Measurements from ENCODE around the gene TBXAS1. TPM values are rescaled to one million over a fixed set of nuclear protein-coding genes. Genes with fewer than 3 reads are reported as not detected.

The TBXAS1 gene
- total RNA-seq, 1 experiment from 2014 or later: 2.3 TPM

DNA sequence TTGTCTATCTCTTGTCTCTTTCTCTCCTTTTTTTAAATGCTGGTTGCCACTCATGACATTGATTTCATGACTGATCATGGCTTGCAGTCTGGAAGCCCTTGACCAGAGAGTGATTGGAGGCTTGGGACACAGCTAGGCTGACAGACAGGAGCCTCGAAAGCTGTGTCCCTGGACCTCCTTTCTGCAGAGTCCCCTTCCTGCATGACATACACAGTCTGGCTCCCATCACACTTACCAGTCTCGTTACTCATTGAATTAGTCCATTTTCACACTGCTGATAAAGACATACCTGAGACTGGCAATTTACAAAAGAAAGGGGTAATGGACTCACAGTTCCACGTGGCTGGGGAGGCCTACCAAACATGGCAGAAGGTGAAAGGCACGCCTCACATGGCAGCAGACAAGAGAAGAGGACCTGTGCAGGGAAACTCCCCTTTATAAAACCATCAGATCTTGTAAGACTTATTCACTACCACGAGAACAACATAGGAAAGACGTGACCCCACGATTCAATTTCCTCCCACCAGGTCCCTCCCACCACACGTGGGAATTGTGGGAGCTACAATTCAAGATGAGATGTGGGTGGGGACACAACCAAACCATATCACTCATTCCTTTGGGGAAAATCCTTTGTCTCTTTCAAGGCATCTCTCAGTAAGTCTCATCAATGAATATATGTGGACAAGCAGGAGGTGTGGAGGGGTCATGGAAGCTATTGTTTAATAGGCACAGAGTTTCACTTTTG is 102.3 kb downstream of the TBXAS1 start (continued):
- TF ChIP-seq TCF7 (CRISPR knock-in tag; IDR thresholded peaks at IDR 0.05; ENCODE audit: low read depth) (no peak), SMAD3 (CRISPR knock-in tag; IDR thresholded peaks at IDR 0.05; ENCODE audit: borderline replicate concordance) (no peak), ESRRA (CRISPR knock-in tag; IDR thresholded peaks at IDR 0.05; ENCODE audit: borderline replicate concordance) (no peak)
- TF ChIP-seq, protein P1, sequence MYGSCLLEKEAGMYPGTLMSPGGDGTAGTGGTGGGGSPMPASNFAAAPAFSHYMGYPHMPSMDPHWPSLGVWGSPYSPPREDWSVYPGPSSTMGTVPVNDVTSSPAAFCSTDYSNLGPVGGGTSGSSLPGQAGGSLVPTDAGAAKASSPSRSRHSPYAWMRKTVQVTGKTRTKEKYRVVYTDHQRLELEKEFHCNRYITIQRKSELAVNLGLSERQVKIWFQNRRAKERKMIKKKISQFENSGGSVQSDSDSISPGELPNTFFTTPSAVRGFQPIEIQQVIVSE (CRISPR knock-in tag; IDR thresholded peaks at IDR 0.05; ENCODE audit: borderline replicate concordance): no peak

DNA sequence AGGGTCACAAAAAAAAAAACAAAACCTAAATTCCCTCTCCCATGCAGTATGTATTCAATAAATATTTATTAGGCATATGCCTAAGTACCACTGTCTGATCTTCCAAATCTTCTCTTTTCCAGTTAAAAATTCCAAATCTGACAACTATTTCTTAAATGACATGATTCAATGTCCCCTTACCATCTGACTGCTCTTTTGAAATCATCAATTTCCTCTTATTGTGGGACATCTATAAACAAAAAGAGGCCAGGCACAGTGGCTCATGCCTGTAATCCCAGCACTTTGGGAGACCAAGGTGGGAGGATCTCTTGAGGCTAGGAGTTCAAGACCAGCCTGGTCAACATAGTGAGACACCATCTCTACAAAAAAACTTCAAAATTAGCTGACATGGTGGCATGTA is 103.5 kb downstream of the TBXAS1 start:
- Mint-ChIP-seq H3K27ac (no peak overlapping the region), H3K27me3 (ENCODE audit: low read depth) (no peaks in the 10 kb centered on the region), H3K9me3 (no peaks in the 10 kb centered on the region), H3K4me3 (no peak overlapping the region), H3K4me1 (peaks cover 11% of the 10 kb centered on the region), H3K36me3 (no peaks in the 10 kb centered on the region)
- POLR2A ChIA-PET: no interaction called here
- CTCF ChIA-PET: no interaction called here
- TF ChIP-seq ZNF671 (CRISPR knock-in tag; IDR thresholded peaks at IDR 0.05): no peak
- no peak for TF ChIP-seq SP1 (CRISPR knock-in tag; conservative IDR thresholded peaks at IDR 0.05)
- no peak for TF ChIP-seq JUN (CRISPR knock-in tag; IDR thresholded peaks at IDR 0.05)
- no peak for TF ChIP-seq ZNF416 (CRISPR knock-in tag; IDR thresholded peaks at IDR 0.05)
- TF ChIP-seq, protein P2, sequence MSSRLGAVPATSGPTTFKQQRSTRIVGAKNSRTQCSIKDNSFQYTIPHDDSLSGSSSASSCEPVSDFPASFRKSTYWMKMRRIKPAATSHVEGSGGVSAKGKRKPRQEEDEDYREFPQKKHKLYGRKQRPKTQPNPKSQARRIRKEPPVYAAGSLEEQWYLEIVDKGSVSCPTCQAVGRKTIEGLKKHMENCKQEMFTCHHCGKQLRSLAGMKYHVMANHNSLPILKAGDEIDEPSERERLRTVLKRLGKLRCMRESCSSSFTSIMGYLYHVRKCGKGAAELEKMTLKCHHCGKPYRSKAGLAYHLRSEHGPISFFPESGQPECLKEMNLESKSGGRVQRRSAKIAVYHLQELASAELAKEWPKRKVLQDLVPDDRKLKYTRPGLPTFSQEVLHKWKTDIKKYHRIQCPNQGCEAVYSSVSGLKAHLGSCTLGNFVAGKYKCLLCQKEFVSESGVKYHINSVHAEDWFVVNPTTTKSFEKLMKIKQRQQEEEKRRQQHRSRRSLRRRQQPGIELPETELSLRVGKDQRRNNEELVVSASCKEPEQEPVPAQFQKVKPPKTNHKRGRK (CRISPR knock-in tag; IDR thresholded peaks at IDR 0.05; ENCODE audit: borderline replicate concordance): no peak
- ATAC-seq: no peak
- DNase-seq (ENCODE audit: low spot score): no peak

GRCh38 chr7:139936760-139937310 is 107.8 kb downstream of the TBXAS1 start:
- Mint-ChIP-seq H3K27me3 (ENCODE audit: low read depth) (no peaks in the 10 kb centered on the region; the same call in 1 of the 2 replicates), H3K9me3 (no peaks in the 10 kb centered on the region), H3K4me3 (no peak overlapping the region), H3K27ac (no peak overlapping the region), H3K4me1 (peaks cover 29% of the 10 kb centered on the region), H3K36me3 (no peaks in the 10 kb centered on the region)
- POLR2A ChIA-PET: no interaction called here
- CTCF ChIA-PET: interaction anchor here (0.8 to 1.5 kb wide), 4 partner anchors 35 to 316 kb away, joined by 3 to 5 read pairs (median 4); no protein-coding TSS in a partner anchor
- DNase-seq (ENCODE audit: low spot score): no peak
- TF ChIP-seq ZNF263 (CRISPR knock-in tag; IDR thresholded peaks at IDR 0.05; ENCODE audit: low read depth) (no peak), ZNF396 (CRISPR knock-in tag; IDR thresholded peaks at IDR 0.05; ENCODE audit: borderline replicate concordance) (no peak), GRHL2 (CRISPR knock-in tag; IDR thresholded peaks at IDR 0.05; ENCODE audit: insufficient replicate concordance, severe bottlenecking) (no peak), KAT7 (CRISPR knock-in tag; IDR thresholded peaks at IDR 0.05; ENCODE audit: borderline replicate concordance) (no peak), ZNF281 (CRISPR knock-in tag; IDR thresholded peaks at IDR 0.05) (no peak), ATF2 (CRISPR knock-in tag; IDR thresholded peaks at IDR 0.05; ENCODE audit: borderline replicate concordance, low read depth) (no peak), ATF3 (CRISPR knock-in tag; conservative IDR thresholded peaks at IDR 0.05) (no peak), SP1 (CRISPR knock-in tag; conservative IDR thresholded peaks at IDR 0.05) (no peak), ZNF219 (CRISPR knock-in tag; IDR thresholded peaks at IDR 0.05; ENCODE audit: borderline replicate concordance) (no peak), PREB (CRISPR knock-in tag; IDR thresholded peaks at IDR 0.05; ENCODE audit: borderline replicate concordance) (no peak)
- ATAC-seq: no peak

All from WTC11 (cell line).